ENCODE measurements around the gene CCL1.

DNA sequence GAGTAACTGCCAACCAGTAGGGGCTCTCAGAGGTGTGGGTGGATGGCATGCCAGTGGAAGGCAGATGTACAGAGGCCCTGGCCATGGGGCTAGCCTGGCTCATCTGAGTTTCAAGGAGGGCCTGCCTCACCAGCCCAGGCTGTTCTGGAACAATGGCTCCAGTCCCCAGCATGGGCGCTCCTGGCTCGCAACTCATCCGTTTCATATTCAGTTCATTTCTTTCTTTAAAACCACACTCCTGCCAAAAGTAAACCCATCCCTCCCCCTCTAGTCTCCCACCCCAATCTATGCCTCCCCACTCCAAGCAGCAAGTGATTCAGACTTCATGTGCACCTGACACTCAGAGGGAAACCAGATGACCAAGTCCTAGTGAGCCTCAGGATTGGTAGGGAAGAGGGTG lies 4.4 kb downstream of the CCL1 start:
- TF ChIP-seq POLR2A (IDR thresholded peaks at IDR 0.05) (no peak), POLR2AphosphoS5 (IDR thresholded peaks at IDR 0.05) (no peak), EP300 (IDR thresholded peaks at IDR 0.05) (no peak)
- TF ChIP-seq, protein P1, sequence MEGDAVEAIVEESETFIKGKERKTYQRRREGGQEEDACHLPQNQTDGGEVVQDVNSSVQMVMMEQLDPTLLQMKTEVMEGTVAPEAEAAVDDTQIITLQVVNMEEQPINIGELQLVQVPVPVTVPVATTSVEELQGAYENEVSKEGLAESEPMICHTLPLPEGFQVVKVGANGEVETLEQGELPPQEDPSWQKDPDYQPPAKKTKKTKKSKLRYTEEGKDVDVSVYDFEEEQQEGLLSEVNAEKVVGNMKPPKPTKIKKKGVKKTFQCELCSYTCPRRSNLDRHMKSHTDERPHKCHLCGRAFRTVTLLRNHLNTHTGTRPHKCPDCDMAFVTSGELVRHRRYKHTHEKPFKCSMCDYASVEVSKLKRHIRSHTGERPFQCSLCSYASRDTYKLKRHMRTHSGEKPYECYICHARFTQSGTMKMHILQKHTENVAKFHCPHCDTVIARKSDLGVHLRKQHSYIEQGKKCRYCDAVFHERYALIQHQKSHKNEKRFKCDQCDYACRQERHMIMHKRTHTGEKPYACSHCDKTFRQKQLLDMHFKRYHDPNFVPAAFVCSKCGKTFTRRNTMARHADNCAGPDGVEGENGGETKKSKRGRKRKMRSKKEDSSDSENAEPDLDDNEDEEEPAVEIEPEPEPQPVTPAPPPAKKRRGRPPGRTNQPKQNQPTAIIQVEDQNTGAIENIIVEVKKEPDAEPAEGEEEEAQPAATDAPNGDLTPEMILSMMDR (IDR thresholded peaks at IDR 0.05): no peak
